Activated B cell treated with CpG ODN at 0.5 μM for 24 hours (primary cell): Measurements from ENCODE around the gene GSTK1. TPM values are rescaled to one million over a fixed set of nuclear protein-coding genes. Genes with fewer than 3 reads are reported as not detected.
A peak's percentile ranks its signal among the peaks of the same experiment; 100 is the strongest.

Source experiments
- ATAC-seq: fragments of 200-7000 bp; cut with Tn5 transposase; one replicate; pipeline ENCODE4 v1.10.0; 2021; ENCODE audit warnings: low read depth, mild to moderate bottlenecking, moderate library complexity
- CTCF ChIA-PET: fragments of 350-600 bp; sonication (Branson Sonifier 250); formaldehyde crosslinking; loops from one replicate; lab custom pipeline; 2021; ENCODE audit warnings: antibody characterized with exemption; lab: Charles Lee
- POLR2A ChIA-PET: fragments of 350-600 bp; sonication (Branson Sonifier 250); formaldehyde crosslinking; loops from one replicate; lab custom pipeline; 2021; ENCODE audit warnings: antibody characterized with exemption; lab: Charles Lee
- DNase-seq: peaks from one replicate; pipeline ENCODE4 v3.0.0; 2022
- H3K27ac Mint-ChIP-seq: one replicate; pipeline ENCODE4 v1.8.0; 2020; ENCODE audit warnings: mixed read lengths
- H3K27me3 Mint-ChIP-seq: one replicate; pipeline ENCODE4 v1.8.0; 2021; ENCODE audit warnings: mixed read lengths
- H3K36me3 Mint-ChIP-seq: one replicate; pipeline ENCODE4 v1.8.0; 2021; ENCODE audit warnings: low read depth, mixed read lengths
- H3K4me1 Mint-ChIP-seq: one replicate; pipeline ENCODE4 v1.8.0; 2021; ENCODE audit warnings: mixed read lengths
- H3K4me3 Mint-ChIP-seq: one replicate; pipeline ENCODE4 v1.8.0; 2020; ENCODE audit warnings: mild to moderate bottlenecking, mixed read lengths
- H3K9me3 Mint-ChIP-seq: one replicate; pipeline ENCODE4 v1.8.0; 2020; ENCODE audit warnings: mixed read lengths
- CTCF ChIP-seq: fragments of 200-600 bp; IDR thresholded peaks from one replicate; pipeline ENCODE4 v1.8.0; 2022; ENCODE audit warnings: antibody characterized with exemption, mild to moderate bottlenecking
- intact Hi-C: fragments of 100-400 bp; cut with micrococcal nuclease; formaldehyde crosslinking; loops from one replicate; pipeline ENCODE4 v1.15.1; 2024
- total RNA-seq: library from RNA; stranded (reverse); gene quantifications from 2 replicates; pipeline ENCODE4 v1.2.3, GENCODE V29; 2022

GSTK1 gene
- total RNA-seq, 1 donor from 2014 or later, result 144 TPM

- peaks cover 91% of the 10 kb centered on the region for H3K36me3 Mint-ChIP-seq
- no peak overlapping the region for H3K4me3 Mint-ChIP-seq
- no peak overlapping the region for H3K27ac Mint-ChIP-seq
- intact Hi-C loops, result loop anchor here (2.0 kb wide), 1 partner anchor 13 kb away; no protein-coding TSS in a partner anchor
- ATAC-seq (no peak), DNase-seq (no peak)
- CTCF ChIA-PET, result interaction anchor here (0.9 to 2.9 kb wide), 3 partner anchors 11 to 84 kb away, joined by 3 to 17 read pairs (median 4); no protein-coding TSS in a partner anchor
- H3K4me1 Mint-ChIP-seq, result peaks cover 41% of the 10 kb centered on the region
- no peak for TF ChIP-seq CTCF
- no peaks in the 10 kb centered on the region for H3K27me3 Mint-ChIP-seq
- H3K9me3 Mint-ChIP-seq, result no peaks in the 10 kb centered on the region
- POLR2A ChIA-PET, result no interaction called here
These were observed 32.6 kb downstream of the GSTK1 start for GRCh38 chr7:143295870-143296269.

GRCh38 chr7:143296686-143297085 lies 33.4 kb downstream of the GSTK1 start:
- Mint-ChIP-seq H3K36me3 (peaks cover 93% of the 10 kb centered on the region), H3K27ac (no peak overlapping the region), H3K27me3 (no peaks in the 10 kb centered on the region), H3K4me1 (peaks cover 41% of the 10 kb centered on the region), H3K4me3 (no peak overlapping the region), H3K9me3 (no peaks in the 10 kb centered on the region)
- ChIA-PET POLR2A (interaction anchor here (0.6 kb wide), 1 partner anchor 10 kb away, joined by 7 read pairs; no protein-coding TSS in a partner anchor), CTCF (interaction anchor here (0.9 to 2.9 kb wide), 3 partner anchors 10 to 84 kb away, joined by 3 to 17 read pairs (median 4); no protein-coding TSS in a partner anchor)
- intact Hi-C loops, result loop anchor here (2.0 kb wide), 1 partner anchor 14 kb away; no protein-coding TSS in a partner anchor
- no peak for TF ChIP-seq CTCF
- ATAC-seq (no peak), DNase-seq (no peak)

- H3K9me3 Mint-ChIP-seq, result no peaks in the 10 kb centered on the region
- ATAC-seq, result no peak
- DNase-seq, result no peak
- H3K4me3 Mint-ChIP-seq, result no peak overlapping the region
- H3K27ac Mint-ChIP-seq, result no peak overlapping the region
- H3K36me3 Mint-ChIP-seq, result peaks cover 92% of the 10 kb centered on the region
- H3K4me1 Mint-ChIP-seq, result peaks cover 33% of the 10 kb centered on the region
- H3K27me3 Mint-ChIP-seq, result no peaks in the 10 kb centered on the region
- ChIA-PET CTCF (interaction anchor here (0.9 to 3.4 kb wide), 11 partner anchors 16 to 117 kb away, joined by 3 to 51 read pairs (median 4); no protein-coding TSS in a partner anchor), POLR2A (interaction anchor here (1.1 to 1.4 kb wide), 2 partner anchors 11 to 82 kb away, joined by 4 to 7 read pairs; partner anchors contain the start of genes CASP2 and ZYX)
- intact Hi-C loops, result no loop called here
- no peak for TF ChIP-seq CTCF
These were observed 36.1 kb downstream of the GSTK1 start for GRCh38 chr7:143299346-143299745.

GRCh38 chr7:143299840-143300239 lies 36.6 kb downstream of the GSTK1 start:
- peak; percentile 66 for ATAC-seq
- no peak overlapping the region for H3K27ac Mint-ChIP-seq
- ChIA-PET CTCF (interaction anchor here (0.9 to 3.4 kb wide), 11 partner anchors 16 to 116 kb away, joined by 3 to 51 read pairs (median 4); no protein-coding TSS in a partner anchor), POLR2A (interaction anchor here (1.1 to 1.4 kb wide), 2 partner anchors 12 to 81 kb away, joined by 4 to 7 read pairs; partner anchors contain the start of genes CASP2 and ZYX)
- no peaks in the 10 kb centered on the region for H3K27me3 Mint-ChIP-seq
- no peak for DNase-seq
- no peak overlapping the region for H3K4me3 Mint-ChIP-seq
- TF ChIP-seq CTCF, result no peak
- no peaks in the 10 kb centered on the region for H3K9me3 Mint-ChIP-seq
- peaks cover 32% of the 10 kb centered on the region for H3K4me1 Mint-ChIP-seq
- intact Hi-C loops, result loop anchor here (1.0 kb wide), 1 partner anchor 60 kb away; no protein-coding TSS in a partner anchor
- peaks cover 92% of the 10 kb centered on the region for H3K36me3 Mint-ChIP-seq
